ENCODE measurements around the gene ETFDH. TPM values are rescaled to one million over a fixed set of nuclear protein-coding genes. Genes with fewer than 3 reads are reported as not detected.

The ETFDH gene
- total RNA-seq, 1 experiment from 2014 or later, result 12.4 TPM

DNA sequence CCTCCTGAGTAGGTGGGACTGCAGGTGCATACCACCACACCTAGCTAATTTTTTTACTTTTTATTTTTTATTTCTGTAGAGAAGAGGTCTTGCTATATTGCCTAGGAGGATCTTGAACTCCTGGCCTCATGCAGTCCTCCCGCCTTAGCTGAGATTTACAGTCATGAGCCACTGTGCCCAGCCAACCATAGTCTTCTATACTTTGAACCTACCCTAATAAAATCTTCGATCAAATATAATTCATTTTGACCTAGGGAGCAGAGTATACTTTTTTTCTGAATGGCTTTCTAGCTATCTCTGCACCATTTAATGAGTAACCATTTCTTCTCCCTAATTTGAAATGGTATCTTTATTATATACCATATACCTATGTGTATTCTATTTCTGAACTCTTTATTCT is 6.7 kb downstream of the ETFDH start (continued):
- no peak for TF ChIP-seq ARID4B (CRISPR knock-in tag; IDR thresholded peaks at IDR 0.05; ENCODE audit: borderline replicate concordance)
- no peak for TF ChIP-seq ZNF423 (CRISPR knock-in tag; IDR thresholded peaks at IDR 0.05)
- TF ChIP-seq ATF2 (CRISPR knock-in tag; IDR thresholded peaks at IDR 0.05; ENCODE audit: borderline replicate concordance, low read depth), result no peak
- no peak for TF ChIP-seq SP1 (CRISPR knock-in tag; conservative IDR thresholded peaks at IDR 0.05)

- ATAC-seq (no peak), DNase-seq (ENCODE audit: low spot score) (no peak)
- ChIA-PET POLR2A (no interaction called here), CTCF (no interaction called here)
- no peak for TF ChIP-seq SMAD4 (CRISPR knock-in tag; IDR thresholded peaks at IDR 0.05)
- no peak for TF ChIP-seq IRF2 (CRISPR knock-in tag; IDR thresholded peaks at IDR 0.05; ENCODE audit: borderline replicate concordance, low read depth)
- no peak for TF ChIP-seq ATF6 (CRISPR knock-in tag; IDR thresholded peaks at IDR 0.05)
- no peak for TF ChIP-seq ZNF317 (CRISPR knock-in tag; IDR thresholded peaks at IDR 0.05; ENCODE audit: borderline replicate concordance, low read depth)
- no peak for TF ChIP-seq FOXP1 (CRISPR knock-in tag; IDR thresholded peaks at IDR 0.05; ENCODE audit: borderline replicate concordance)
- TF ChIP-seq RELA (CRISPR knock-in tag; IDR thresholded peaks at IDR 0.05; ENCODE audit: borderline replicate concordance), result no peak
- TF ChIP-seq JAZF1 (CRISPR knock-in tag; IDR thresholded peaks at IDR 0.05), result no peak
- no peak for TF ChIP-seq ETV6 (CRISPR knock-in tag; IDR thresholded peaks at IDR 0.05)
- TF ChIP-seq, protein P1, sequence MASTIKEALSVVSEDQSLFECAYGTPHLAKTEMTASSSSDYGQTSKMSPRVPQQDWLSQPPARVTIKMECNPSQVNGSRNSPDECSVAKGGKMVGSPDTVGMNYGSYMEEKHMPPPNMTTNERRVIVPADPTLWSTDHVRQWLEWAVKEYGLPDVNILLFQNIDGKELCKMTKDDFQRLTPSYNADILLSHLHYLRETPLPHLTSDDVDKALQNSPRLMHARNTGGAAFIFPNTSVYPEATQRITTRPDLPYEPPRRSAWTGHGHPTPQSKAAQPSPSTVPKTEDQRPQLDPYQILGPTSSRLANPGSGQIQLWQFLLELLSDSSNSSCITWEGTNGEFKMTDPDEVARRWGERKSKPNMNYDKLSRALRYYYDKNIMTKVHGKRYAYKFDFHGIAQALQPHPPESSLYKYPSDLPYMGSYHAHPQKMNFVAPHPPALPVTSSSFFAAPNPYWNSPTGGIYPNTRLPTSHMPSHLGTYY (CRISPR knock-in tag; IDR thresholded peaks at IDR 0.05), result no peak
- TF ChIP-seq PRDM15 (CRISPR knock-in tag; IDR thresholded peaks at IDR 0.05), result no peak
- no peak for TF ChIP-seq AR (CRISPR knock-in tag; IDR thresholded peaks at IDR 0.05)
- TF ChIP-seq HMGXB4 (CRISPR knock-in tag; IDR thresholded peaks at IDR 0.05), result no peak
- Mint-ChIP-seq H3K36me3 (no peaks in the 10 kb centered on the region), H3K9me3 (no peaks in the 10 kb centered on the region), H3K4me3 (no peak overlapping the region), H3K27me3 (ENCODE audit: low read depth) (no peaks in the 10 kb centered on the region), H3K4me1 (peaks cover 6% of the 10 kb centered on the region), H3K27ac (no peak overlapping the region)
Measured at GRCh38 chr4:158681629-158682028, 9.5 kb downstream of the ETFDH start.

Data from WTC11 (cell line).